Embryonic facial prominence (tissue), 1 donor: ENCODE measurements around the gene APBB1.
"Not testable (repeated sequence)": the region's sequence is repeated elsewhere in the genome, so short reads cannot be mapped to it uniquely, and the experiment has no call there.

ENCODE experiments used
- DNase-seq: peaks from one replicate; pipeline ENCODE4 v3.0.0-alpha.2; 2016; ENCODE audit errors: extremely low spot score

The APBB1 gene

DNA sequence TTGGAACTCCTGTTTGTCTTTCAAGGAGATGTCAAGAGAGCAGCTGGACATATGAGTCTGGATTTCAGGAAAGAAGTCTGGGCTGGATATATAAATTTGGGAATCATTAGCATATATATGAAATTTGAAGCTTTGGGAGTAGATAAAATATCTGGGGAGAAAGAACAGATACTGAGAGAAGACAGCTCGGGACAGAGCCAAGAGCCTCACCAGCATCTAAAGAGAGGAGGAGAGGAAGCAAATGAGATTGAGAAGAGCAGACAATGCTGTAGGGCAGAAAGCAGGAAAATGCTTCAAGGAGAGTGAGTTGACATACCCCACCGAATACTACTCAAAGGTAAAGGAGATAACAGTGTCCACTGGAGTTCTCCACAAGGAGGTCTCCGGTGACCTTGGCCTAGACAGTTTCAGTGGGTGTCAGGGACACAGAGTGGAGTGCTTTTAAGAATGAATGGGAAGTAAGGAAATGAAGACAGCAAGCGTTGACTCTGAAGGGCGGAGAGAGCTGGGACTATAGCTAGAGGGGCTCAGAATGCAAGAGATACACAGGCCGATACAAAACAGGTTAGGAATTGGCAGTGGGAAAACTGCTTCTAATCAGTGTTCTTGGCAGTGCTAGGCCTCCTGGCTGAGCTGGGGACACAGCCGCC is 862 bp downstream of the APBB1 start:
- no peak for DNase-seq

DNA sequence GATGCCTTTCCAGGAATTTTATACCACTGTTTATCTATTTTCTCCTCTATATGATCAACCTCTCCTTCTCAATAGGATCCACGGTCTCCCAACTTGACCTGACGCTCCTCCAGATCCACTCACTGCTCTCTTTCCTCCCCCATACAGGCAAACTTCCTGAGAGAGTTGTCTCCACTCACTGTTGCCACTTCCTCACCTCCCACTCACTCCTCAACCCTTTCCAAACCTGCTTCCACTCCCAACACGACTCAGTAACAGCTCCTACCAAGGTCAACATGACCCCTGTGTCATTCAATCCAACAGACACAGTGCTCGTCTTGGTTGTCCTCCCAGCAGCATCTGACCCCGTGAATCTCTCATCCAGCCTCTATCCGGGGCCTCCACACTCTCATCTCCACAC is 3.1 kb downstream of the APBB1 start:
- DNase-seq: no peak

- no peak for DNase-seq
Measured at GRCh38 chr11:6414874-6415328, 4.0 kb downstream of the APBB1 start.

DNA sequence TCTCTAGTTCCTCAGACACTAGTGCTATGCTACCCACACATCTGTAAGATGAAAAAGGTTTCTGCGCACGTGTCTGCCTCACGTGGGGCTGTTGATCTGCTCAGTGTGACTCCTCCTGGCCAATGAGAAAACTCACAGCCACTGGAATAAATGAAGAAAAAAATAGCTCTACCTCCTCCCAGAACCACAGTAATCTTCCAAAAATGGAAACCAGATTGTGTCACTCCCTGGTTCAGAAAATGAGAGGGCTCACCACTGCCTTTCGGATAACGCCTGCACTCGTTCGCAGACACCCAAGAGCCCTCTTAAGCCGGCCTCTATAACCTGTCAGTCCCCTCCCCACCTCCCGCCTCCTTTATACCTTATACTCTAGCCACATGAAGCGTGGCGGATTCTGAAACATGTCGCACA is 5.1 kb downstream of the APBB1 start:
- no peak for DNase-seq

DNA sequence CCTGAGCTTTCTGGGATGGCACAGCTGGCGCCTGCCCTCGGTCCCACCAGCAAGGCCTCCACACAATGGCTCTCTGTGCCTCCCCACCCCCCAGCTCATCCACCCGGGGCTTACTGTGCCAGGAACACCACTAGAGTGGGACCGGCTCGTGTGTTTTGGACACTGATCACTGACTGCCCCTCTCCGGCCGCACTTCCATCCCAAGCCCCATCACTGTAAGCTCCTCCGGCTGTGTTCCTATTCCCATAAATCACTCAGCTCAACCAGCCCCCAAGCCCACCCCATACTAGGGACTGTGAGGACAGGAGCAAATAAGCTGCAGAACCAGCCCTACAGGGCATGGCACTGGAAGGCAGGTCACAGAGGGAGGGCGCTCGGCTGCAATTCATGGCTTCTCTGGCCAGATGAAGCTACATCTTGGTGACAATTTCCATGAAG is 7.3 kb downstream of the APBB1 start:
- DNase-seq: no peak

- no peak for DNase-seq
Measured at GRCh38 chr11:6410695-6411430, 8.0 kb downstream of the APBB1 start.

- no peak for DNase-seq
Measured at GRCh38 chr11:6406370-6406769, 12.5 kb downstream of the APBB1 start.

DNA sequence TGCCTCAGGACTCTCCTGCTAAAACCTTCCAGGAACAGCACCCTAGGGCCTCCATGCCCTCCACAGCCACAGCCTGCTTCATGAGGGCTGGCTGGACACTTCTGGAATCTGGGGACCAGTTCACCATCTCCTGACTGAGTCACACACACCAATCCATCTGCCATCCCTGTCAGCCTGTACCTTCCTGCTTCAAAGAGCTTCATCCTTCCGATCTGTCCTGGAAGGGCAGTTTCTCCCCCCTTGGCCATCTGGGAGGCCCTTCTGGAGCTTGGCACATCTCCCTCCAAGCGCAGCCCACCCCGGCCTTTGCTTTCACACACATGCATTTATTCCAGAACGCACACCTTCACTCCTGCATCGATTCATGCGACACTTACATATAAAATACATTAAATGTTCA is 13.0 kb downstream of the APBB1 start:
- no peak for DNase-seq

DNA sequence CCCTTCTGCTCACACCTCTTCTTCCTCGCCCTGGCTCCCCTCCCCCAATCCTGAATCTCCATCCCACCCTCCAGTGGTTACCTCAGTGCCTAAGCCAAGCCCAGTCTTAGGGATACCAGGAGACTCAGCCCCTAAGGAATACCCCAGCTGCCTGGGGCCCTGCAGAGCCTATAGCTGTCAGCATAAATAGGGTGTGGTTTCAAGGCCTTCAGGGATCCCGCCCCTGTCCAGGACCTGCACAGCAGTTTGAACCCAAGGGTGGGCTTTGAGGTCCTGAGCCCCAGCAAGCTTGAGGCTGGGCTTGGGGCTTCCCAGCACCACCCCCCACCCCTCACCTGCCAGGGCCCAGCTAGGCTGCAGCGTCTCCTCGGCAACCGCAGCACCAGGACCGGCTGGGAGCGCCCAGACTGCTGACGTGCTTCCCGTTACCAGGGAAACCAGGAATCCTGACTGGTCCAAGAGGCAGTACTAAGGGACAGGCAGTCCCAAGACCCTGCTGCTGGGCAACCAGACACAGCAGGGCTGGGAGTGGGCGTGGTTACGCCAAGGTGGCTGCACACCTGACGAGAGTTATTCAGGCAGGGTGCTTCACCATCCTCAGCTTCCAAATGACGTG is 13.7 kb downstream of the APBB1 start:
- no peak for DNase-seq

DNA sequence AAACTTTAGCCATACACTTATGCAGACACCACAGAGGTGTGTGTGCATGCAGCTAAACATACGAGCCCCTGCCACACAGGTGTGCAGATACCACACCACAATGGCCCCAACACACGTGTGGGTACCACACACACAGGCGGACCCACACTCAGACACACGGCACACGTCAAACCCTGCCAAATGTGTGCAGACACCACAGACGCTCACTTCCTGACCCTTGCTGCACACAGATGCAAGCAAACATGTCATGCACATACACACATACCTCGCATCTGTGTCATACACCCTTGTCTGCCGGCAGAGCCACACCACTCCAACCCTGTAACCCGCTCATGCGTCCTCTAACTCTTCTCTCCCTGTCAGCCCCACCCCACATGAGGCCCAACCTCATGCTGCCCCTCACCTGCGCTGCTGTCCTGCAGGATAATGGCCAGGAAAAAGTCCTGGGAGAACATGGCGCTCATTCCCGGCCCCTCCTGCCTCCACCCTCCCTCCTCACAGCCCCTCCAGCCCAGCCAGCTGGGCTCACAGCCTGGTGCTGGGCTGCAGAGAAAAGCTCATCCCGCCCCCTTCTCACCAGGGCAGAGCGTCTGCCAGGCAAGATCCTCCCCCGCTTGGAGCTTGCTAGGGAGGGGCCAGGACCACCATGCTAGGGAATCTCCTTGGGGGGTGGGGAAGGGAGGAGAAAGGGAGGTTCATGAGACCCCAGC is 14.4 kb downstream of the APBB1 start:
- no peak for DNase-seq

- DNase-seq: no peak
Measured at GRCh38 chr11:6403539-6403938, 15.4 kb downstream of the APBB1 start.

DNA sequence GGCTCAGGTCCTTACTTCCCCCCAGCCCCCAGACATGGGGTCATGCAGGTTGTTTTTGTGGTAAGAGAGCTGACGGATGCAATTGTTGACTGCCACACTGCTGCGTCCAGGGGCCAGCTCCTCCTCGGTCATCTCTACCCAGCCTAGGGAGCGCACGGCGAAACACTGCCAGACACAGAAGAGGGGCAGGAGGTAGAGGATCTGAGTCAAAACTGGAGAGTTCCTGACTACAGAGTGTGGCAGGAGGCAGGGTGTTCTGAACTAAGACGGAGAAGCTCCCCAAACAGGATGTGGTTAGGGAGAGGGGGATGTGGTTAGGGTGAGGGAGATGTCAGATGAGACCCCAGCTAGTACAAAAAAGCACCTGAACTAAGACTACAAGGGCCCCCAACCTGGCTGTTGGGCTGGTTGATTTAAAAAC is 16.3 kb downstream of the APBB1 start:
- no peak for DNase-seq

GRCh38 chr11:6402061-6402470 is 16.8 kb downstream of the APBB1 start:
- no peak for DNase-seq

GRCh38 chr11:6401464-6401863 is 17.4 kb downstream of the APBB1 start:
- no peak for DNase-seq

GRCh38 chr11:6400431-6401345 is 18.2 kb downstream of the APBB1 start:
- DNase-seq: no peak

DNA sequence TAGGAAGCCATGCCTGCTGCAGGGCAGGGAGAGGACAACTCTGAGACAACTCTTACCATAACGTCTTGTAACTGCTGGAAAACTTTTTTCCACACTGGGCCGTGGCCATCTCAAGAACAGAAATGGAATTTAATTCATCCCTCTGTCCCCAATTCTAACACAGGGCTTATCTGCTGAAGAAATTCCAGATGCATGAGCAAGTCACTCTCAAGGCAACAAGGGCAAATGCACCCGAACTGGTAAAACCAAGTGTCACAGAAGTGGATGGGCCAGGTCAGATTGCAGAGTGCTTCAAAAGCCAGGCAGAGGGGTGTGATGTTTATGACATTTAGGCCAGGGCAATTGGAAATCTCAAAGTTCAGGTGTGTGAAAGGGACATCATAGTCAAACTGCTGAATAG is 21.3 kb downstream of the APBB1 start:
- no peak for DNase-seq

DNA sequence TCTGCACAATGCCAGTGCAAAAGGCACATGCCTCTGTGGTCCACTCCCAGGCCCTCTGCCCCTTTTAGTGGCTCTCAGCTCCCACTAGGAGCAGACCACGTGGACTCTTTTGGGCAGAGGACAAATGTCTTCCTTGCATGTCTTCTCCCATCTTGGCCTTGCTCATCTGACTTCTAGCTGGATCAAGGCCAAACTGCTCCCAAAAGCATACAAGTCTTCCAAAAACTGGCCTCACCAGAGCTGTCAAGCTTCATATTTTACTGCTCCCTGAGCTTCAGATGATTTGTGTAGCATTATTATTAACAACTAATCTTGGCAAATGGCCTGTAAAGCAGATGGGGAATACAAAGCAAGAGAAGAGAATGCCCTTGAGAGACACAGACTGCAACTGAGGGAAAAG is 21.7 kb downstream of the APBB1 start:
- no peak for DNase-seq

- no peak for DNase-seq
Measured at GRCh38 chr11:6395470-6396060, 23.3 kb downstream of the APBB1 start.

DNA sequence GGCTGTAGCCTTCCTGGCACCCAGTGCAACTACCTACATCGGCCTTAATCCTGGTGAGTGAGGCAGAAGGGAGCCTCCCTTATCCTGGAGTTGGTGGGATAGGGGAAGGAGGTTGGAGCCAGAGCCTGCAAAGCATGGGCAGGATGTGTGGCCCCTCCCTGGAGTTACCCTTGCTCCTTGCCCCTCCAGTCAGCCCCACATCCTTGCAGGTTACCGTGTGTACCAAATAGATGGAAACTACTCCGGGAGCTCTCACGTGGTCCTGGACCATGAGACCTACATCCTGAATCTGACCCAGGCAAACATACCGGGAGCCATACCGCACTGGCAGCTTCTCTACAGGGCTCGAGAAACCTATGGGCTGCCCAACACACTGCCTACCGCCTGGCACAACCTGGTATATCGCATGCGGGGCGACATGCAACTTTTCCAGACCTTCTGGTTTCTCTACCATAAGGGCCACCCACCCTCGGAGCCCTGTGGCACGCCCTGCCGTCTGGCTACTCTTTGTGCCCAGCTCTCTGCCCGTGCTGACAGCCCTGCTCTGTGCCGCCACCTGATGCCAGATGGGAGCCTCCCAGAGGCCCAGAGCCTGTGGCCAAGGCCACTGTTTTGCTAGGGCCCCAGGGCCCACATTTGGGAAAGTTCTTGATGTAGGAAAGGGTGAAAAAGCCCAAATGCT is 24.8 kb downstream of the APBB1 start:
- DNase-seq: no peak

DNA sequence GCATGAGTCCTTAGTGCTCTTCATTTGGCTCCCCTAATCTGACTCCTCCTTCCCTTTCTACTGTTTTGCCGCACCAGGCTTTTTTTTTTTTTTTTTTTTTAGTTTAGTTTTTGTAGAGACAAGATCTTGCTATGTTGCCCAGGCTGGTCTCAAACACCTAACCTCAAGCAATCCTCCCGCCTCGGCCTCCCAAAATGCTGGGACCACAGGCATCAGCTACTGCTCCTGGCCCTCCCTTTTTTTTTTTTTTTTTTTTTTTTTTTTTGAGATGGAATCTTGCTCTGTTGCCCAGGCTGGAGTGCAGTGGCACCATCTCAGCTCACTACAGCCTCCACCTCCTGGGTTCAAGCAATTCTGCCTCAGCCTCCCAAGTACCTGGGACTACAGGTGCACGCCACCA is 26.6 kb downstream of the APBB1 start:
- DNase-seq: not testable (repeated sequence)
